Suprapubic skin (tissue), 4 donors: Measurements from ENCODE around the gene ACAD10. TPM values are rescaled to one million over a fixed set of nuclear protein-coding genes. Genes with fewer than 3 reads are reported as not detected.

Source experiments
- DNase-seq, 2 donors: peaks; one replicate each; pipeline ENCODE4 v3.0.0-alpha.2; 2019; ENCODE audit warnings: low spot score in 2 of 2
- H3K27ac ChIP-seq: fragments of 200-600 bp; sonication (generic); one replicate; pipeline ENCODE4 v1.5.1; 2019
- H3K27me3 ChIP-seq: fragments of 200-600 bp; sonication (generic); one replicate; pipeline ENCODE4 v1.5.1; 2019
- H3K36me3 ChIP-seq: fragments of 200-600 bp; sonication (generic); one replicate; pipeline ENCODE4 v1.5.1; 2019
- H3K4me1 ChIP-seq: fragments of 200-600 bp; sonication (generic); one replicate; pipeline ENCODE4 v1.5.1; 2019
- H3K4me3 ChIP-seq: fragments of 200-600 bp; sonication (generic); one replicate; pipeline ENCODE4 v1.5.1; 2019; ENCODE audit warnings: mild to moderate bottlenecking
- H3K9me3 ChIP-seq: fragments of 200-600 bp; sonication (generic); one replicate; pipeline ENCODE4 v1.5.1; 2019
- CTCF ChIP-seq, 2 donors: fragments of 200-600 bp in 1 of 2; fragments of 450-650 bp in 1 of 2; sonication (generic) in 1 of 2; IDR thresholded peaks; one replicate each; pipeline ENCODE4 v1.5.1; 2016 to 2019; ENCODE audit warnings: antibody characterized with exemption in 2 of 2, mild to moderate bottlenecking in 1 of 2, moderate library complexity in 1 of 2
- EP300 ChIP-seq: sonication (generic); formaldehyde crosslinking; IDR thresholded peaks from one replicate; pipeline ENCODE4 v1.6.1; 2017; ENCODE audit warnings: antibody characterized with exemption
- POLR2A ChIP-seq, 2 donors: fragments of 450-650 bp; IDR thresholded peaks; one replicate each; pipeline ENCODE4 v1.6.1; 2017; ENCODE audit warnings: antibody characterized with exemption in 2 of 2, mild to moderate bottlenecking in 2 of 2, moderate library complexity in 2 of 2
- POLR2AphosphoS5 ChIP-seq, 3 donors: sonication (generic); formaldehyde crosslinking; IDR thresholded peaks; one replicate each; pipeline ENCODE4 v1.6.1; 2017; ENCODE audit warnings: antibody characterized with exemption in 3 of 3
- whole genome bisulfite sequencing: methylation state at CpG from one replicate; pipeline ENCODE4 v1.1.5; 2018; 5-methylcytosine and 5-hydroxymethylcytosine counted together
- total RNA-seq, 4 donors: library from RNA; depleted of rRNA; stranded (reverse); fragments of >200 nt; gene quantifications; one replicate each; pipeline ENCODE4 v1.1.0, GENCODE V29; 2016

The ACAD10 gene
- 10 to 100 TPM; 22.8 to 75.7 (median 26.5) TPM for total RNA-seq

DNA sequence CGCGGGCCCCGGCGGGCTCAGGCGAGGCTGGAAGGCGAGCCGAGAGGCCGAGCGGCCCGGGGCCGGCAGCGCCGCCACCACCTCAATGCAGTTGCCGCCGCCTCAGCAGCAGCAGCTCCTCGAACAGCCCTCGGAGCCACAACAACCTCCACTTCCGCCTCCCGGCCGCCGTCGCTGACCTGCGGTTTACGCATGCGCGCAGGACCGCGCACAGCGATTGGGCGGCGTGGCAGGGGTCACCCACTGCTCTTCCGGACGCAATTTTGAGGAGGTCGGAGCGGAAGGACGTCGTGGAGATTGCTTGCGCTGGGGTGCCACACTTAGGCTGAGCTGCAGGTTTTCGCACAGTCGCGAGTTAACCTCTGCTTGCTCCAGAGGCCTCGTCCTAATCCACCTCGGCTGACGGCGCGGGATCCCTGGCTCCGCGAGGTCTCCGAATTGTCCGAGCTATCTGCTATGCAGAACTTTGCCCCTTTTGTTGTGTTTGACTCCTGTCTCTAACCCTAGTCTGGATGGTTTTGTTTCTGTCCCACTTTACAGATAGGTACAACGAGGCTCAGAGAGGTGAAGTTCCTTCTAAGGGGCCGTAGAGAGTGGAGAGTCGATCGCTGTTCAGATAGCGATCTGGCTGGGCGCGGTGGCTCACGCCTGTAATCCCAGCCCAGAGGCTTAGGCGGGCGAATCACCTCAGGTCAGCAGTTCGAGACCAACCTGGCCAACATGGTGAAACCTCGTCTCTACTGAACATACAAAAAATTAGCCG, at the start of gene ACAD10, which contains the start of gene BRAP:
Gene ACAD10 (plus strand): TSS at position 243 of the 763 bp plus-strand sequence. CDS start 6,657 bp downstream, outside the sequence.
Gene BRAP (minus strand): TSS at position 146 of the 763 bp plus-strand sequence. CDS start 164 bp downstream, outside the sequence.
- Histone ChIP-seq H3K4me3 (peak within 1 kb of the TSS; percentile 77), H3K36me3 (peaks cover 22% of the 10 kb centered on the region), H3K27ac (peak within 1 kb of the TSS; percentile 85), H3K4me1 (peaks cover 29% of the 10 kb centered on the region), H3K9me3 (no peaks in the 10 kb centered on the region), H3K27me3 (no peaks in the 10 kb centered on the region)
- WGBS = under 1% methylated on average over 22 of the region's 63 CpGs
- peak; percentile 65 to 97 (median 91) for TF ChIP-seq POLR2AphosphoS5 (IDR thresholded peaks at IDR 0.05)
- peak; percentile 71 to 85 for TF ChIP-seq POLR2A (IDR thresholded peaks at IDR 0.05)
- TF ChIP-seq EP300 = no peak
- TF ChIP-seq CTCF (IDR thresholded peaks at IDR 0.05) = no peak
- peak; percentile 94 to 95 for DNase-seq

DNA sequence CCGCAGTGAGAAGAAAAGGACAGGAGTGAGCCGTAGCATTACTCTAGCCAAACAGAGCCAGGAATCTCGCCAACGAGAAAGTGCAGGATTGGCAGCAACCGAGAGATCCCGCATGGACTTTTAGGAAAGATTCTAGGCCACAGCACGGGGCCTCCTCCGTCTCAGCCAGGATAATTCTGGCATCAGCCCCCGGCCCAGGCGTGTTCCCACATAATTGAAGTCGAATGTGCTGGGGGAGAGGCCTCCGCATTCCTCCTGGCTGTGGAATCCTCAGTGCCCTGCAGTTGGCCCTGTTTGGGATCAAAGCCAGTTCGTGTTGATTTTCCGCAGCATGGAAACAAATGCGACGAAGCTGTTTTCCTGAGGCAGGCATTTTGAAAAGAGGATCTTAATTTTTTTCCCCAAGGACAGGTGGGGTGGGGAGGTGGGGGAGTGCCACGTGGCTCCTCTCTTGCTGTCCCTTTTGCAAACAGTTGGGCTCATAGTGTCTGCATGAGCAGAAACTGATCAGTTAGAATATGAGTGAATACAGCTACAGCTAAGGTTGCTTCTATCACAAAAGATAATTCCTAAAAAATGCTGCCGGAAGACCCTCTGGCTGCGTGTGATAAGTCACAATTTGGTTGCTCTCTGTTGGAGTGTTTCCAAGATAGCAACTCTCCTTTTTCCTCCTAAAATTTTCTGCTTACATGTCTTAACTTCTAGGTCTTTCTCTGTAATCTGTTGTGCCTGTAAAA, 49.5 kb upstream of the ACAD10 start:
- H3K36me3 ChIP-seq = no peaks in the 10 kb centered on the region
- TF ChIP-seq POLR2AphosphoS5 (IDR thresholded peaks at IDR 0.05) = peak in 1 of 3 donors; percentile 14
- no peak for TF ChIP-seq EP300
- TF ChIP-seq POLR2A (IDR thresholded peaks at IDR 0.05) = no peak
- no peak for TF ChIP-seq CTCF (IDR thresholded peaks at IDR 0.05)
- 26% methylated on average over 16 of the region's 19 CpGs for WGBS
- H3K27ac ChIP-seq = peak overlapping the region; percentile 39
- peak; percentile 85 for DNase-seq
- no peaks in the 10 kb centered on the region for H3K27me3 ChIP-seq
- H3K4me3 ChIP-seq = no peak overlapping the region
- H3K4me1 ChIP-seq = peaks cover 22% of the 10 kb centered on the region
- H3K9me3 ChIP-seq = no peaks in the 10 kb centered on the region

- 66% methylated on average over 6 of the region's 6 CpGs for WGBS
- Histone ChIP-seq H3K27me3 (no peaks in the 10 kb centered on the region), H3K4me1 (peaks cover 27% of the 10 kb centered on the region), H3K4me3 (no peak overlapping the region), H3K27ac (no peak overlapping the region), H3K9me3 (no peaks in the 10 kb centered on the region), H3K36me3 (peaks cover 13% of the 10 kb centered on the region)
- TF ChIP-seq POLR2AphosphoS5 (IDR thresholded peaks at IDR 0.05) (no peak), EP300 (no peak), POLR2A (IDR thresholded peaks at IDR 0.05) (no peak), CTCF (IDR thresholded peaks at IDR 0.05) (no peak)
- DNase-seq = no peak
These were observed 47.3 kb upstream of the ACAD10 start for GRCh38 chr12:111638556-111638955.

DNA sequence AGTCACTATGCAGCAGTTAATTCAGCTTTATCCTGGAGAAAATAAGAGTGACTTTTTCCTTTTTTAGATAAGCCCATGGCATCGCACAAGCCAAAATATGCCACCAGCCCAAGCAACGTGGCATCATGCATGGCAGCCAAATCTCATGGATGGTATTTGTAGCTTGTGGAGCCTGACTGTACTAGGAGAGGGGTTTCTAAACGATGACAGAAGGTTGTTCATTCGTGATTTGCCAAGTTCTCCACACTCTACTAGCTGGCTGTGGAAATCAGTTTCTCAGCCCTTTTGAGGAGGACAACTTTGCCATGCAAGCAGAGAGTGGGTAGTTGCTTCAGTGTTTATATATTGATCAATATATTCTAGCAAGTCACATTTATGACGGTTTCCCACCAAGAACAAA, 45.3 kb upstream of the ACAD10 start:
- Histone ChIP-seq H3K27ac (no peak overlapping the region), H3K4me1 (peaks cover 24% of the 10 kb centered on the region), H3K36me3 (peaks cover 33% of the 10 kb centered on the region), H3K27me3 (no peaks in the 10 kb centered on the region), H3K4me3 (no peak overlapping the region), H3K9me3 (no peaks in the 10 kb centered on the region)
- TF ChIP-seq EP300 = no peak
- no peak for TF ChIP-seq POLR2AphosphoS5 (IDR thresholded peaks at IDR 0.05)
- no peak for TF ChIP-seq POLR2A (IDR thresholded peaks at IDR 0.05)
- no peak for TF ChIP-seq CTCF (IDR thresholded peaks at IDR 0.05)
- no peak for DNase-seq
- WGBS = 92% methylated on average over 5 of the region's 5 CpGs
